Astrocyte of the cerebellum (primary cell): ENCODE data around the gene MYH9.

Source experiments
- DNase-seq: peaks from one replicate; pipeline ENCODE4 v3.0.0-alpha.2; 2011; ENCODE audit warnings: low read depth
- H3K4me3 ChIP-seq: 2 replicates; pipeline ENCODE4 v1.5.1; 2011; ENCODE audit warnings: mild to moderate bottlenecking, low read depth, low read length, moderate library complexity
- in situ Hi-C: cut with HindIII; loops from 2 replicates; pipeline ENCODE4 v1.10.0; 2017; ENCODE audit warnings: low sequenced_read_pairs
- TF ChIP-seq, protein P1 (sequence below): IDR thresholded peaks from 2 replicates; pipeline ENCODE4 v1.5.1; 2012; ENCODE audit warnings: low read length, low read depth, moderate library complexity, mild to moderate bottlenecking; ENCODE audit errors: missing control alignments

The MYH9 gene

GRCh38 chr22:36339171-36340065 lies 48.3 kb downstream of the MYH9 start:
- in situ Hi-C loops = loop anchor here (5.0 kb wide), 1 partner anchor 103 kb away; no protein-coding TSS in a partner anchor
- no peak for DNase-seq
- H3K4me3 ChIP-seq = no peak overlapping the region
- TF ChIP-seq, protein P1, sequence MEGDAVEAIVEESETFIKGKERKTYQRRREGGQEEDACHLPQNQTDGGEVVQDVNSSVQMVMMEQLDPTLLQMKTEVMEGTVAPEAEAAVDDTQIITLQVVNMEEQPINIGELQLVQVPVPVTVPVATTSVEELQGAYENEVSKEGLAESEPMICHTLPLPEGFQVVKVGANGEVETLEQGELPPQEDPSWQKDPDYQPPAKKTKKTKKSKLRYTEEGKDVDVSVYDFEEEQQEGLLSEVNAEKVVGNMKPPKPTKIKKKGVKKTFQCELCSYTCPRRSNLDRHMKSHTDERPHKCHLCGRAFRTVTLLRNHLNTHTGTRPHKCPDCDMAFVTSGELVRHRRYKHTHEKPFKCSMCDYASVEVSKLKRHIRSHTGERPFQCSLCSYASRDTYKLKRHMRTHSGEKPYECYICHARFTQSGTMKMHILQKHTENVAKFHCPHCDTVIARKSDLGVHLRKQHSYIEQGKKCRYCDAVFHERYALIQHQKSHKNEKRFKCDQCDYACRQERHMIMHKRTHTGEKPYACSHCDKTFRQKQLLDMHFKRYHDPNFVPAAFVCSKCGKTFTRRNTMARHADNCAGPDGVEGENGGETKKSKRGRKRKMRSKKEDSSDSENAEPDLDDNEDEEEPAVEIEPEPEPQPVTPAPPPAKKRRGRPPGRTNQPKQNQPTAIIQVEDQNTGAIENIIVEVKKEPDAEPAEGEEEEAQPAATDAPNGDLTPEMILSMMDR = no peak

- DNase-seq = no peak
- in situ Hi-C loops = no loop called here
- TF ChIP-seq, protein P1 = no peak
- H3K4me3 ChIP-seq = no peak overlapping the region
Measured at GRCh38 chr22:36337365-36338130, 50.2 kb downstream of the MYH9 start.

DNA sequence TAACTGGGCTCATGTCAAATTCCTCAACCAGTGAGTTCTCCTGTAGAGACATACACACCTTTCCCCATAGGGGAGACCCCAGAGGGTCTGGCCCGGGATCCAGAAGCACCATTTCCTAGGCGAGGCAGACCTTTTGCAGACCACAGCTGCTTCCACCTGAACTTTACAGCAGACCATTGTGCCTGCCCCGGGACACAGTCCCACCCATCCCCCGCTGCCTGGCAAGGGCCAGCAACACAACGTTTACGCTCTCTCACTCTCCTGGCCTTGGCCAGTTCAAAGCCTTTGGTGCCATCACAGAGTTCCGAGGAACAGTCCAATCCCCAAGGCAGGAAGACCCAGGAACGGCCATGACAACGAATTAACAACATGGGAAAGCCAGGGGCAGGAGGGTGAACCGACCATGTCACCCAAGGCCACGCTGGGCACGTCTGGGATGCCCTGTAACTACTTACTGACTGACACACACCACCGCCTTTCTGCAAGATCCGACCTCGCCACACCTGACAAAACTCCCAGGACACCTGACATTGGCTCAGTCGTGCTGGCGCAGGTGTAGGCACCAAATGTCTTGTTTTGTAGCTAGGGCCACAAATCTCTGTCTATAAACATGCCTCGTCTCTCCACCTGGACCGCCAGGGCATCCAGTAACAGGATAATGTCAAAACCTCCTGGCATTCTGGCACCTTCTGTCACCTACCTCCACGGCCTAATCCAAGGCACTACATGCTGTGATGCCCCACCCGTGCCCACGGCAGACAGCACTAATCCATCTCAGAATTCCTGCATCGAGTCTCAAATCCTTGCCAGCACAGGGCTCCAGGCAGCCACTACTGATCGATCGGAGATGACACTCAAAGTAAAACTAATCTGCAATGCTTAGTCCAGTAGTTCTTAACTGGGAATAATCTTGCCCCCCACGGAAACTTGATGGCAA lies 51.3 kb downstream of the MYH9 start:
- in situ Hi-C loops = no loop called here
- no peak overlapping the region for H3K4me3 ChIP-seq

DNA sequence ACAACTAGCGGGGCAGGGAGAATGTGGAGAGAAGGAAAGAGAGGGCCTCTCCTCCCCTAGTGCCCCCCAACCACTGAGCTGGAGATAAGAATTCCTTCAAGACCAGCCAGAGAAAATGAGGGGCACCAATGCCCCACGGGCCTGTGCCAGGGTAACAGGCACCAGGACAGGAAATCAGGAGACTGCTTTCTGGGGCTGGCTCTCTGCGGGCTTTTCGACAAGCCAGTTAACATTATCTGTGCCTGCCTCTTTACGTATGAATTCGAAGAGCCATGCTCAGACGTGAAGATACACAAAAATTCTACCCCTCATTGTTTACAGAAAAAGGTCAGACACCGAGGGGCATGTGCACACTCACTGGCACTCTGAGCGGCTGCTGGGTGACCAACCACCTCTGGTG lies 52.1 kb downstream of the MYH9 start:
- in situ Hi-C loops = no loop called here
- H3K4me3 ChIP-seq = no peak overlapping the region
- no peak for DNase-seq
- TF ChIP-seq, protein P1 = no peak

More for the DNA sequence above, 51.3 kb downstream of the MYH9 start:
- TF ChIP-seq, protein P1 = no peak
- DNase-seq = no peak

DNA sequence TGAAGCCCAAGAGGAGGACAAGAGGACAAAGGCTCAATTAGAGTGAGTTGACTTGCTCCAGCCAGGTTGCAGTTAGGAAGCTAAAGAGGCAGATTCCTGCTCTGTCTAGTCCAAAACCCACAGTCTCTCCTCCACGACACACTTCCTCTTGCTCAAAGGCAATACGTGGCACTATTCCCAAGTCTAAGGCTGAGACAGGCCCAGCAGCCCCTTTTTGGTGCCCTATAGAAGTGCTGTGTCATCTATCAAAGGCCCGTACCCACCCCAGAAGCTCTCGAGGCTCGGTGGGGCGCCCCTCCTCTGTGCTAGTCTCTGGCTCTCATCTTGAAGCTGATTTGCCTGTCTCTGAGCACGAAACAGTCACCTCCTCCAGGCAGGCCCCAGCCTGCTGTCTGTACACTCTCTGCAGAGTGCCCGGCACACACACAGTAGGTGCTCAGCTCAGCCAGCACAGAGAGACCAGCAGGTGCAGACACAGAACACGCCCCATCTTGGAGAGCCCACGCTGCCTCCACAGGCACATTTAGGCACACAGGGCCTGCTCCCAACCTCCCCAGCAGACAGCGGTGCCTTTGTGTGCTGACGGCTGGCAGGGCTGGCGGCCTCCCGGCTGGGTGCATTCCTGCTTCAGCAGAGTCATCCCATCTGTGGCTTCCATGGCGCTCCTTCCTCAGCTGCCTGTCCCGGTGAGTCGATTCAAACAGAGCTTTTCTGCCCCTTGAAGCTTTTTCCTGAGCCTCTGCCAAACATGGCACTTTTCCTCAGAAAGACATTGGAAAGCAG lies 52.8 kb downstream of the MYH9 start:
- no peak for DNase-seq
- H3K4me3 ChIP-seq = no peak overlapping the region
- TF ChIP-seq, protein P1 = no peak
- in situ Hi-C loops = no loop called here
